Right ventricle myocardium superior (tissue), 1 donor: ENCODE data around the gene CLECL1. TPM values are rescaled to one million over a fixed set of nuclear protein-coding genes. Genes with fewer than 3 reads are reported as not detected.

Experiments used
- total RNA-seq: library from RNA; stranded (reverse); fragmentation: NEBNext Ultra II Directional; extraction: Animal tissue kit (Norgen Biotek cat#: 25700); gene quantifications from one replicate; pipeline ENCODE4 v1.2.1, GENCODE V29; 2021
- donor health status: DM: no; HTN: yes; CAD: no; lungs with severe emphysema.

The CLECL1 gene
- total RNA-seq, 1 donor from 2014 or later = not detected

Other genes starting within 250 kb of the CLECL1 start
- not detected for gene KLRB1, start 125.2 kb downstream of the CLECL1 start, total RNA-seq
- 4.5 TPM for gene CLEC2D, start 63.4 kb downstream of the CLECL1 start, total RNA-seq
- 0.40 TPM for gene CD69, start 27.8 kb upstream of the CLECL1 start, total RNA-seq
- 0.30 TPM for gene KLRF1, start 94.4 kb upstream of the CLECL1 start, total RNA-seq
- 3.7 TPM for gene CLEC2B, start 136.3 kb upstream of the CLECL1 start, total RNA-seq
- gene KLRF2, start 148.4 kb upstream of the CLECL1 start, total RNA-seq = not detected
- not detected for gene CLEC2A, start 199.3 kb upstream of the CLECL1 start, total RNA-seq
- 7.8 TPM for gene CLEC12A, start 238.3 kb upstream of the CLECL1 start, total RNA-seq